SU-DHL-6 (cell line): ENCODE data around the gene FOXB1.

ENCODE experiments used
- H2AFZ ChIP-seq: fragments of 200-600 bp; sonication (generic); 2 replicates; pipeline ENCODE4 v1.6.1; 2014; ENCODE audit warnings: low read depth, mild to moderate bottlenecking, moderate library complexity, mixed read lengths, antibody characterized with exemption, low read length; ENCODE audit not compliant: severe bottlenecking
- H3F3A ChIP-seq: fragments of 200-600 bp; shearing (Covaris generic); 2 replicates; pipeline ENCODE4 v1.6.0; 2016; ENCODE audit warnings: antibody characterized with exemption, mild to moderate bottlenecking; ENCODE audit not compliant: insufficient read depth
- H3K27ac ChIP-seq: fragments of 200-600 bp; sonication (generic); 2 replicates; pipeline ENCODE4 v1.5.1; 2016; ENCODE audit warnings: low read depth, mild to moderate bottlenecking, low read length, moderate library complexity, mixed read lengths
- H3K27me3 ChIP-seq: fragments of 200-600 bp; sonication (generic), shearing (Covaris generic); 2 replicates; pipeline ENCODE4 v1.6.0; 2014; ENCODE audit warnings: mild to moderate bottlenecking, low read length
- H3K36me3 ChIP-seq: fragments of 200-600 bp; sonication (generic); 2 replicates; pipeline ENCODE4 v1.6.1; 2014; ENCODE audit warnings: mild to moderate bottlenecking, low read length, mixed read lengths
- H3K4me2 ChIP-seq: fragments of 300-600, 200-600 bp; shearing (Covaris generic), sonication (generic); 2 replicates; pipeline ENCODE4 v1.6.0; 2014; ENCODE audit warnings: low read length, low read depth, mild to moderate bottlenecking; ENCODE audit not compliant: poor library complexity, severe bottlenecking
- H3K4me3 ChIP-seq: fragments of 200-600 bp; sonication (generic); 2 replicates; pipeline ENCODE4 v1.5.1; 2014; ENCODE audit warnings: antibody characterized with exemption, low read length, mild to moderate bottlenecking, mixed read lengths; ENCODE audit not compliant: insufficient read depth, poor library complexity, severe bottlenecking
- H3K79me2 ChIP-seq: fragments of 200-600 bp; sonication (generic); 2 replicates; pipeline ENCODE4 v1.6.1; 2014; ENCODE audit warnings: mild to moderate bottlenecking, low read length, moderate library complexity; ENCODE audit not compliant: insufficient read depth
- H3K9ac ChIP-seq: fragments of 200-600 bp; sonication (generic); 2 replicates; pipeline ENCODE4 v1.7.0; 2014; ENCODE audit warnings: mild to moderate bottlenecking, low read length
- H3K9me2 ChIP-seq: fragments of 200-600 bp; sonication (generic); replicated peaks from 2 replicates; pipeline ENCODE4 v1.6.1; 2014; ENCODE audit warnings: low read length; ENCODE audit not compliant: insufficient read depth
- H3K9me3 ChIP-seq: fragments of 200-600 bp; sonication (generic); 2 replicates; pipeline ENCODE4 v1.6.1; 2014; ENCODE audit warnings: low read length, mixed read lengths; ENCODE audit not compliant: insufficient read depth
- H4K20me1 ChIP-seq: fragments of 200-600 bp; sonication (generic); 2 replicates; pipeline ENCODE4 v1.6.1; 2014; ENCODE audit warnings: low read depth, mild to moderate bottlenecking, antibody characterized with exemption, low read length, moderate library complexity, mixed read lengths
- EZH2phosphoT487 ChIP-seq: fragments of 200-600 bp; sonication (generic), shearing (Covaris generic); conservative IDR thresholded peaks from 2 replicates; pipeline ENCODE4 v1.6.1; 2018; ENCODE audit warnings: mild to moderate bottlenecking, antibody characterized with exemption, low read length, moderate library complexity, mixed read lengths
- TF ChIP-seq, protein P1 (sequence below): fragments of 200-600 bp; sonication (generic); IDR thresholded peaks from one replicate; pipeline ENCODE4 v1.5.1; 2017; ENCODE audit warnings: antibody characterized with exemption, mild to moderate bottlenecking, low read length, moderate library complexity; ENCODE audit not compliant: insufficient read depth, poor library complexity, severe bottlenecking

The FOXB1 gene

DNA sequence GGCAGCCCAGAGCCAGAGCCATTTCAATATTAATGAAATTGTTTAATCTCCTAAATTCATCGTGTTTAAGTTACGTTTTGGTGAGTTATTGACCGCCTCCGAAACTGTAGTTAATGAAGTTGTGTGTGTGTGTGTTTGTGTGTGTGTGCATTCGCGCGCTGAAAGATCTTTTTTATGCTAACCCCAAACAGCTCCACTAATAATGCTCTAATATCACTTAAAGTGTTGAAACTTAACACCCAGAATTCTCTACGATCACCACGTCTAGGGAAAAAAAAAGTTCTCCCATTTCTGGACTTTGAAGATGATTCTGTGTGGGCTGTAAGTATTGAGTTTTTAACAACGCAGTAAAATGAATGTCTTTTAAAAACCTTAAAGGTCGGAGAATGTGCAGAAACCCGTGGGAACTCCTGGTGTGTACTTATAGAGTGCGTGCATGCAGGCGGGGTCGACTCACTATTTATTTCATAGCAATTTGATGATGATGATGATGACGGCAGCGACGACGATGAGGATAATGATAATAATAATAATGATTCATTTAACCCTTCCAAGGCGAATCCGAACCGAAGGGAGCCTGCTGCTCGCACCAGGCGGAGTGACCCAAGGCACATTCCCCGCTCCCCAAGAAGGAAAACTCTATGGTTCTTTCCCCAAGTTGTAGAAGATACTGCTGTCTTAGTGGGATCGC is 1.4 kb upstream of the FOXB1 start:
- Histone ChIP-seq H2AFZ (no peak overlapping the region), H3K9me3 (no peaks in the 10 kb centered on the region), H4K20me1 (no peaks in the 10 kb centered on the region), H3K27me3 (no peaks in the 10 kb centered on the region), H3K36me3 (no peaks in the 10 kb centered on the region), H3K9me2 (no peaks in the 10 kb centered on the region), H3K4me3 (no peak overlapping the region), H3K4me2 (no peak overlapping the region), H3F3A (no peaks in the 10 kb centered on the region), H3K9ac (no peak overlapping the region), H3K79me2 (no peaks in the 10 kb centered on the region), H3K27ac (no peak overlapping the region)
- TF ChIP-seq EZH2phosphoT487 = no peak
- TF ChIP-seq, protein P1, sequence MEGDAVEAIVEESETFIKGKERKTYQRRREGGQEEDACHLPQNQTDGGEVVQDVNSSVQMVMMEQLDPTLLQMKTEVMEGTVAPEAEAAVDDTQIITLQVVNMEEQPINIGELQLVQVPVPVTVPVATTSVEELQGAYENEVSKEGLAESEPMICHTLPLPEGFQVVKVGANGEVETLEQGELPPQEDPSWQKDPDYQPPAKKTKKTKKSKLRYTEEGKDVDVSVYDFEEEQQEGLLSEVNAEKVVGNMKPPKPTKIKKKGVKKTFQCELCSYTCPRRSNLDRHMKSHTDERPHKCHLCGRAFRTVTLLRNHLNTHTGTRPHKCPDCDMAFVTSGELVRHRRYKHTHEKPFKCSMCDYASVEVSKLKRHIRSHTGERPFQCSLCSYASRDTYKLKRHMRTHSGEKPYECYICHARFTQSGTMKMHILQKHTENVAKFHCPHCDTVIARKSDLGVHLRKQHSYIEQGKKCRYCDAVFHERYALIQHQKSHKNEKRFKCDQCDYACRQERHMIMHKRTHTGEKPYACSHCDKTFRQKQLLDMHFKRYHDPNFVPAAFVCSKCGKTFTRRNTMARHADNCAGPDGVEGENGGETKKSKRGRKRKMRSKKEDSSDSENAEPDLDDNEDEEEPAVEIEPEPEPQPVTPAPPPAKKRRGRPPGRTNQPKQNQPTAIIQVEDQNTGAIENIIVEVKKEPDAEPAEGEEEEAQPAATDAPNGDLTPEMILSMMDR = no peak

GRCh38 chr15:60003243-60004008 is 685 bp upstream of the FOXB1 start:
- Histone ChIP-seq H3K27ac (no peak overlapping the region), H3K27me3 (no peaks in the 10 kb centered on the region), H3K9me3 (no peaks in the 10 kb centered on the region), H4K20me1 (no peaks in the 10 kb centered on the region), H3K4me3 (no peak overlapping the region), H3K9ac (no peak overlapping the region), H3K79me2 (no peaks in the 10 kb centered on the region), H3K36me3 (no peaks in the 10 kb centered on the region), H3K9me2 (no peaks in the 10 kb centered on the region), H2AFZ (no peak overlapping the region), H3F3A (no peaks in the 10 kb centered on the region), H3K4me2 (no peak overlapping the region)
- TF ChIP-seq, protein P1 = no peak
- no peak for TF ChIP-seq EZH2phosphoT487

- H3K4me3 ChIP-seq = no peak overlapping the region
- H2AFZ ChIP-seq = no peak overlapping the region
- H4K20me1 ChIP-seq = no peaks in the 10 kb centered on the region
- no peaks in the 10 kb centered on the region for H3F3A ChIP-seq
- H3K4me2 ChIP-seq = no peak overlapping the region
- no peak overlapping the region for H3K9ac ChIP-seq
- H3K9me2 ChIP-seq = no peaks in the 10 kb centered on the region
- no peaks in the 10 kb centered on the region for H3K79me2 ChIP-seq
- H3K27ac ChIP-seq = no peak overlapping the region
- TF ChIP-seq, protein P1 = no peak
- TF ChIP-seq EZH2phosphoT487 = no peak
- H3K27me3 ChIP-seq = no peaks in the 10 kb centered on the region
- H3K9me3 ChIP-seq = no peaks in the 10 kb centered on the region
- no peaks in the 10 kb centered on the region for H3K36me3 ChIP-seq
These were observed 788 bp downstream of the FOXB1 start for GRCh38 chr15:60004846-60005351.
